Peyer's patch (tissue), 4 donors: Measurements from ENCODE around the gene ZNF552.

Experiments used
- POLR2A ChIP-seq, 2 donors: fragments of 450-650 bp; IDR thresholded peaks; one replicate each; pipeline ENCODE4 v1.5.1; 2017; ENCODE audit warnings: antibody characterized with exemption in 2 of 2, mild to moderate bottlenecking in 2 of 2, moderate library complexity in 2 of 2
- TF ChIP-seq, protein P1 (sequence below), 6 experiments: fragments of 450-650 bp in 4 of 6; fragments of 200-600 bp in 2 of 6; sonication (generic) in 1 of 6; IDR thresholded peaks; one replicate each; pipeline ENCODE4 v1.5.1; 2017 to 2019; ENCODE audit warnings: antibody characterized with exemption in 6 of 6, mild to moderate bottlenecking in 3 of 6, moderate library complexity in 1 of 6

DNA sequence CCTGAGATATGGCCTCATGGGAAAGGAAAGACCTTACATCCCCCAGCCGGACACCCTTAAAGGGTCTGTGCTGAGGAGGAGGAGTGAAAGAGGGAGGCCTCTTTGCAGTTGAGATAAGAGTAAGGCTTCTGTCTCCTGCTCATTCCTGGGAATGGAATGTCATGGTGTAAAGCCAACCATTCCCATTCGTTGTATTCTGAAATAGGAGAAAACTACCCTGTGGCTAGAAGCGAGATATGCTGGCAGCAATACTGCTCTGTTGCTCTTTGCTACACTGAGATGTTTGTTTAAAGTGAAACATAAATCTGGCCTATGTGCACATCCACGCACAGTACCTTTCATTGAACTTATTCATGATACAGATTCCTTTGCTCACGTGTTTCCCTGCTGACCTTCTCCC lies 14.6 kb upstream of the ZNF552 start:
- TF ChIP-seq, protein P1, sequence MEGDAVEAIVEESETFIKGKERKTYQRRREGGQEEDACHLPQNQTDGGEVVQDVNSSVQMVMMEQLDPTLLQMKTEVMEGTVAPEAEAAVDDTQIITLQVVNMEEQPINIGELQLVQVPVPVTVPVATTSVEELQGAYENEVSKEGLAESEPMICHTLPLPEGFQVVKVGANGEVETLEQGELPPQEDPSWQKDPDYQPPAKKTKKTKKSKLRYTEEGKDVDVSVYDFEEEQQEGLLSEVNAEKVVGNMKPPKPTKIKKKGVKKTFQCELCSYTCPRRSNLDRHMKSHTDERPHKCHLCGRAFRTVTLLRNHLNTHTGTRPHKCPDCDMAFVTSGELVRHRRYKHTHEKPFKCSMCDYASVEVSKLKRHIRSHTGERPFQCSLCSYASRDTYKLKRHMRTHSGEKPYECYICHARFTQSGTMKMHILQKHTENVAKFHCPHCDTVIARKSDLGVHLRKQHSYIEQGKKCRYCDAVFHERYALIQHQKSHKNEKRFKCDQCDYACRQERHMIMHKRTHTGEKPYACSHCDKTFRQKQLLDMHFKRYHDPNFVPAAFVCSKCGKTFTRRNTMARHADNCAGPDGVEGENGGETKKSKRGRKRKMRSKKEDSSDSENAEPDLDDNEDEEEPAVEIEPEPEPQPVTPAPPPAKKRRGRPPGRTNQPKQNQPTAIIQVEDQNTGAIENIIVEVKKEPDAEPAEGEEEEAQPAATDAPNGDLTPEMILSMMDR (IDR thresholded peaks at IDR 0.05), result no peak
- no peak for TF ChIP-seq POLR2A (IDR thresholded peaks at IDR 0.05)
